Measurements from ENCODE around the gene MSH4.
"Not testable (repeated sequence)": the region's sequence is repeated elsewhere in the genome, so short reads cannot be mapped to it uniquely, and the experiment has no call there.

Gene MSH4

GRCh38 chr1:75794382-75794781 lies 2.3 kb upstream of the MSH4 start:
- DNase-seq (ENCODE audit: insufficient read length, low spot score) (no peak), FAIRE-seq (no peak)

DNA sequence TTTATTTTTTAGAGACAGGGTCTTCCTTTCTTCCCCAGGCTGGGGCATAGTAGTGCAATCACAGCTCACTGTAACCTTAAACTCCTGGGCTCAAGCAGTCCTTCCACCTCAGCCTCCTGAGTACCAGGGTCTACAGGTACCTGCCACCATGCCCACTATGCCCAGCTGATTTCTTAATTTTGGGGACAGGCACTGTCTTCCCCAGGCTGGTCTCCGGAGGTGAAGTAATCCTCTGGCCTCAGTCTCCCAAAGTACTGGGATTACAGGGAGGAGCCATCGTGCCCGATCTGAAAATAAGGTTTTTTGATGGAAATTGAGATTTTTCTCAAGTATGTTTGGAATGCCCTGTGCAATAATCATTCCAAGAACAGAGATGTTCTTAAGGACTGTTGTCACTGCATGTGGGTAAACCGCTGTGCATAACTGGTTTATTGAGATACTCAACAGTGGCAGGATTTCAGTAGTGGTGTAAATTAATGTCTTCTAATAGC lies 934 bp upstream of the MSH4 start:
- FAIRE-seq (no peak), DNase-seq (ENCODE audit: insufficient read length, low spot score) (no peak)

- DNase-seq (ENCODE audit: insufficient read length, low spot score) (no peak), FAIRE-seq (no peak)
Observed at GRCh38 chr1:75797273-75797588, 549 bp downstream of the MSH4 start.

- FAIRE-seq (no peak), DNase-seq (ENCODE audit: insufficient read length, low spot score) (no peak)
Observed at GRCh38 chr1:75797606-75798216, 1.0 kb downstream of the MSH4 start.

DNA sequence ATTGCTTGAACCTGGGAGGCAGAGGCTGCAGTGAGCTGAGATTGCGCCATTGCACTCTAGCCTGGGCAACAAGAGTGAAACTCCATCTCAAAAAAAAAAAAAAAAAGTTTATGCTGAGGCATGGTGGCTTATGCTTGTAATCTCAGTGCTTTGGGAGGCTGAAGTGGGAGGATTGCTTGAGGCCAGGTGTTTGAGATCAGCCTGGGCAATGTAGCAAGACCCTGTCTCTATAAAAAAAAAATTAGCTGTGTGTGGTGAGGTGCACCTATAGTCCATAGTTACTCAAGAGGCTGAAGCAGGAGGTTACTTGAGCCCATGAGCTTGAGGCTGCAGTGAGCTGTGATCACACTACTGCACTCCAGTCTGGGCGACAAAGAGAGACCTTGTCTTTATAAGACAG lies 4.8 kb downstream of the MSH4 start:
- FAIRE-seq; DNase-seq (ENCODE audit: insufficient read length, low spot score): not testable (repeated sequence)

GRCh38 chr1:75808921-75809320 lies 12.2 kb downstream of the MSH4 start:
- DNase-seq (ENCODE audit: insufficient read length, low spot score), result no peak
- no peak for FAIRE-seq

DNA sequence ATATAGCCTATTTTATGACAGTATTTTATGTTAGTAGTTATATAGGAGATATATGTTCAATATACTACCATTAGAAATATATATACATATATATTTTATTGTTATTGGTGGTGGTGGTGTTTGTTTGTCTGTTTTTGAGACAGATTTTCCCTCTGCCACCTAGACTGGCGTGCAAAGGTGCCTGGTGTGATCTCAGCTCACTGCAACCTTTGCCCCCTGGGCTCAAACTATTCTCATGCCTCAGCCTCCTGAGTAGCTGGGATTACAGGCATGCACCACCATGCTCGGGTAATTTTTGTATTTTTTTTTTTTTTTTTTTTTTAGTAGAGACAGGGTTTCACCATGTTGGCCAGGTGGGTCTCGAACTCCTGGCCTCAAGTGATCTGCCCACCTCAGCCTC lies 13.4 kb downstream of the MSH4 start:
- DNase-seq (ENCODE audit: insufficient read length, low spot score); FAIRE-seq: not testable (repeated sequence)

GRCh38 chr1:75811211-75811981 lies 14.7 kb downstream of the MSH4 start:
- FAIRE-seq (no peak), DNase-seq (ENCODE audit: insufficient read length, low spot score) (no peak)

DNA sequence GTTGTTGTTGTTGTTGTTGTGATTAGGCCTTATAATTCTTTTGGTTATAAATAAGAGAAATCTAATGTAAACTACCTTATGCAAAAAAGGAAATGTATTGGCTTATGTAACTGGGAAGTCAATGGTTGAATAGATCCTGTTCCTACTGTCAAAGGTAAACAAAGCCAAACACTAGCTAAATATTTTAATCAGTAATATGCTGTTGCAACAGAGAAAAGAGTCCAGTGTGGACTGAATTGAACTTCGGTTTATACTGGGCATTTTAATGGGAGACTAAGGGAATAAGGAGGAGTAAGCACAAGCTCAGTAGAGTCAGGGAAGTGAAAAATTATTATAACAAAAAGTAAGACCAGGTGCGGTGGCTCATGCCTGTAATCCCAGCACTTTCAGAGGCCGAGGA lies 15.4 kb downstream of the MSH4 start:
- FAIRE-seq, result no peak
- DNase-seq (ENCODE audit: insufficient read length, low spot score), result no peak

DNA sequence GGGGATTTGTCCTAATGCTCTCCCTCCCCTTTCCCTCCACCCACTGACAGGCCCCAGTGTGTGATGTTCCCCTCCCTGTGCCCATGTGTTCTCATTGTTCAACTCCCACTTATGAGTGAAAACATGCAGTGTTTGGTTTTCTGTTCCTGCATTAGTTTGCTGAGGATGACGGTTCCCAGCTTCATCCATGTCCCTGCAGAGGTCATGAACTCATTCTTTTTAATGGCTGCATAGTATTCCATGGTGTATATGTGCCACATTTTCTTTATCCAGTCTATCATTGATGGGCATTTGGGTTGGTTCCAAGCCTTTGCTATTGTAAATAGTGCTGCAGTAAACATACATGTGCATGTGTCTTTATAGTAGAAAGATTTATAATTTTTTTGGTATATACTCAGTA lies 26.9 kb downstream of the MSH4 start:
- not testable (repeated sequence) for FAIRE-seq; DNase-seq (ENCODE audit: insufficient read length, low spot score)

GRCh38 chr1:75836528-75837100 lies 39.9 kb downstream of the MSH4 start:
- no peak for FAIRE-seq
- DNase-seq (ENCODE audit: insufficient read length, low spot score), result no peak

- DNase-seq (ENCODE audit: insufficient read length, low spot score) (no peak), FAIRE-seq (no peak)
Observed at GRCh38 chr1:75838079-75838478, 41.4 kb downstream of the MSH4 start.

DNA sequence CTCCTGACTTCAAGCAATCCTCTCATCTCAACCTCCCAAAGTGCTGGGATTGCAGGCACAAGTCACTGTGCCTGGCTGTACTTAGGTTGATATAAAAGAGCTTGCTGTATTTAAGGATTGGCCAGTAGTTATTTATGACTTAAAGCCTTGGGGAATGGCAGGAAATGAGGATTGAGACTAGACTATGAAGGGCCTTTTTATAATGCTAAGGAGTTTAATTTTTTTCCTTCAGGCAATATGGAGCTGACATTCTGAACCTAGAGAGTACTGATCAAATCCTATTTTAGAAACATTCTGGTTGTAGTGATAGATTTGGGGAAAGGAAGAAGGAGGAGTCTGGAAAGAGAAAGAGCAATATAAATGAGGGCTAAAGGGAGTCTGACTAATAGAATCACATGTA lies 44.7 kb downstream of the MSH4 start:
- no peak for DNase-seq (ENCODE audit: insufficient read length, low spot score)
- no peak for FAIRE-seq

- FAIRE-seq (no peak), DNase-seq (ENCODE audit: insufficient read length, low spot score) (no peak)
Observed at GRCh38 chr1:75845576-75845975, 48.9 kb downstream of the MSH4 start.

GRCh38 chr1:75855010-75855409 lies 58.3 kb downstream of the MSH4 start:
- DNase-seq (ENCODE audit: insufficient read length, low spot score) (no peak), FAIRE-seq (no peak)

DNA sequence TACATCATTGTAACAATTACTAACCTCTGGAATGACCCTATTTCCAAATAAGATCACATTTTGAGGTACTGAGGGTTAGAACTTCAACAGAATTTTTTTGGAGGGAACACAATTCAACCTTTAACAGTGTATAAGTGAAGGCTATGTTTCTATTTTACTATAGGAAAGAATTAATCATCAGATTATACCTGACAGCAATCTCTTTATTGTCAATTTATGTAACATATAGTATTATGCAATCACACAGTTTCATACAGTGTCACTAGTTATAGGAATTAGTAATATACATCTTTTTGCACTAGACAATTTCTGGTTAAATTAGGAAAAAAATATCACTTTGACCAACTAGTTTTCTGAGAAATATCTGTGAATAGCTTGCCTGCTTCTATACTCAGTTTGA lies 59.1 kb downstream of the MSH4 start:
- DNase-seq (ENCODE audit: insufficient read length, low spot score) (no peak), FAIRE-seq (no peak)

DNA sequence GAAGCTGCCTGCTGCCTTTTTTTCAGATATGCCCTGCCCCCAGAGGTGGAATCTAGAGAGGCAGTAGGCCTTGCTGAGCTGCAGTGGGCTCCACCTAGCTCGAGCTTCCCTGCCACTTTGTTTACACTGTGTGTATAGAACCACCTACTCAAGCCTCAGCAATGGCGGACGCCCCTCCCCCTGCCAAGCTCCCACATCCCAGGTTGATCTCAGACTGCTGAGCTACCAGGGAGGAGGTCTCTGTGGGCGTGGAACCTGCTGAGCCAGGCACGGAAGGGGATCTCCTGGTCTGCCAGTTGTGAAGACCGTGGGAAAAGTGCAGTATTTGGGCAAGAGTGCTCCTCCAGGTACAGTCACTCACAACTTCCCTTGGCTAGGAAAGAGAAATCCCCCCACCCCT lies 65.1 kb downstream of the MSH4 start:
- DNase-seq (ENCODE audit: insufficient read length, low spot score), result no peak

GRCh38 chr1:75870951-75871350 lies 74.3 kb downstream of the MSH4 start:
- no peak for FAIRE-seq

More for the DNA sequence above, 65.1 kb downstream of the MSH4 start:
- no peak for FAIRE-seq

GRCh38 chr1:75879985-75880384 lies 83.3 kb downstream of the MSH4 start:
- FAIRE-seq (no peak), DNase-seq (ENCODE audit: insufficient read length, low spot score) (no peak)

More at GRCh38 chr1:75870951-75871350, 74.3 kb downstream of the MSH4 start:
- DNase-seq (ENCODE audit: insufficient read length, low spot score), result no peak

GRCh38 chr1:75884437-75884836 lies 87.8 kb downstream of the MSH4 start:
- FAIRE-seq (no peak), DNase-seq (ENCODE audit: insufficient read length, low spot score) (no peak)

DNA sequence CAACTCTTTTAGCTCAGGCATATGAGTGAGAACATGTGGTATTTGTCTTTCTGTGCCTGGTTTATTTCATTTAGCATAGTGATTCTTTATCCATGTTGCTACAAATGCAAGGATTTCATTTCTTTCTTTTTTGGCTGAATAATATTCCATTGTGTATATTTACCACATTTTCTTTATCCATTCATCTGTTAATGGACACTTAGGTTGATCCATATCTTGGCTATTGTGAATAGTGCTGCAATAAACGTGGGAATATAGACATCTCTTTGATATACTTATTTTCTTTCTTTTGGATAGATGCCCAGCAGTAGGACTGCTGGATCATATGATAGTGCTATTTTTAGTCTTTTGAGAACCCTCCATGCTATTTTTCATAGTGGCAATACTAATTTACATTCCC lies 104.7 kb downstream of the MSH4 start:
- FAIRE-seq, result no peak

GRCh38 chr1:75908717-75909152 lies 112.1 kb downstream of the MSH4 start:
- peak; percentile 72 for FAIRE-seq
- DNase-seq (ENCODE audit: insufficient read length, low spot score), result no peak

More for the DNA sequence above, 104.7 kb downstream of the MSH4 start:
- DNase-seq (ENCODE audit: insufficient read length, low spot score), result no peak
